ENCODE data around the gene TPRN. TPM values are rescaled to one million over a fixed set of nuclear protein-coding genes. Genes with fewer than 3 reads are reported as not detected.
"Not testable (repeated sequence)": the region's sequence is repeated elsewhere in the genome, so short reads cannot be mapped to it uniquely, and the experiment has no call there.

The TPRN gene
- total and polyA plus RNA-seq, 4 donors: 4.3 to 10.8 (median 5.7) TPM

DNA sequence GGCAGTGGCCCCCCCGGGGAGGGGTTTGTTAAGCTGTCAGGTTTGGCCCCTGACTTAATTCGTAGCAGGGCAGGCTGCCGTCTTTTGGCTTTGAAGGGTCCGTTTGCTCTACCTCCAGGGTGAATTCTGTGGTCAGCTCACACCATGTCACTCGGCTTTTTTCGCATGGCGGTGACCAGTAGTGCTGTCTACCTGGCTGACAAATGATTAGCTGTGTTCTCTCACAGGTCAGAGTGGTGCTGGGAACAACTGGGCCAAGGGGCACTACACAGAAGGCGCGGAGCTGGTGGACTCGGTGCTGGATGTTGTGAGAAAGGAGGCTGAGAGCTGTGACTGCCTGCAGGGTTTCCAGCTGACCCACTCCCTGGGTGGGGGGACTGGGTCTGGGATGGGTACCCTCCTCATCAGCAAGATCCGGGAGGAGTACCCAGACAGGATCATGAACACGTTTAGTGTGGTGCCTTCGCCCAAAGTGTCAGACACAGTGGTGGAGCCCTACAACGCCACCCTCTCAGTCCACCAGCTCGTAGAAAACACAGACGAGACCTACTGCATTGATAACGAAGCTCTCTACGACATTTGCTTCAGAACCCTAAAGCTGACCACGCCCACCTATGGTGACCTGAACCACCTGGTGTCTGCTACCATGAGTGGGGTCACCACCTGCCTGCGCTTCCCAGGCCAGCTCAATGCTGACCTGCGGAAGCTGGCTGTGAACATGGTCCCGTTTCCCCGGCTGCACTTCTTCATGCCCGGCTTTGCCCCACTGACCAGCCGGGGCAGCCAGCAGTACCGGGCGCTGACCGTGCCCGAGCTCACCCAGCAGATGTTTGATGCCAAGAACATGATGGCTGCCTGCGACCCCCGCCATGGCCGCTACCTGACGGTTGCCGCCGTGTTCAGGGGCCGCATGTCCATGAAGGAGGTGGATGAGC, 42.0 kb upstream of the TPRN start:
- intact Hi-C loops (cut with DNase I): no loop called here
- H3K4me1 ChIP-seq (ENCODE audit: control insufficient read depth in 1 of 2, insufficient read depth in 2 of 2, low read length in 2 of 2): no peaks in the 10 kb centered on the region
- no peak for ATAC-seq (ENCODE audit: low FRiP score)
- DNase-seq: no peak
- no peaks in the 10 kb centered on the region for H3K9me3 ChIP-seq (ENCODE audit: control insufficient read depth, low read length)
- no peak overlapping the region for H3K27ac ChIP-seq (ENCODE audit: low read depth in 1 of 2, low read length in 2 of 2)
- peak overlapping the region; percentile 65 to 86 for H3K4me3 ChIP-seq (ENCODE audit: low read length in 2 of 2)
- no peaks in the 10 kb centered on the region for H3K36me3 ChIP-seq (ENCODE audit: control insufficient read depth in 1 of 2, insufficient read depth in 2 of 2, low read length in 1 of 2)
- H3K27me3 ChIP-seq (ENCODE audit: control insufficient read depth in 1 of 2, insufficient read depth in 2 of 2, low read length in 1 of 2): peaks cover 0 to 2% of the 10 kb centered on the region in 2 donors
- 70 to 74% methylated on average over 36 of the region's 36 CpGs for WGBS, 2 donors

- H3K4me3 ChIP-seq (ENCODE audit: low read length in 2 of 2): peak overlapping the region; percentile 65 to 86
- WGBS, 2 donors: 1% methylated on average over 47 to 83 of the region's 83 CpGs
- peaks cover 0 to 2% of the 10 kb centered on the region in 2 donors for H3K27me3 ChIP-seq (ENCODE audit: control insufficient read depth in 1 of 2, insufficient read depth in 2 of 2, low read length in 1 of 2)
- H3K36me3 ChIP-seq (ENCODE audit: control insufficient read depth in 1 of 2, insufficient read depth in 2 of 2, low read length in 1 of 2): no peaks in the 10 kb centered on the region
- no peaks in the 10 kb centered on the region for H3K9me3 ChIP-seq (ENCODE audit: control insufficient read depth, low read length)
- intact Hi-C loops (cut with DNase I): loop anchor here in 1 of 2 donors (2.0 kb wide), 1 partner anchor 13 kb away; the partner anchor contains the start of gene NELFB
- peak overlapping the region in 1 of 2 donors; percentile 76 for H3K27ac ChIP-seq (ENCODE audit: low read depth in 1 of 2, low read length in 2 of 2)
- DNase-seq: peak; percentile 78 to 90
- no peaks in the 10 kb centered on the region for H3K4me1 ChIP-seq (ENCODE audit: control insufficient read depth in 1 of 2, insufficient read depth in 2 of 2, low read length in 2 of 2)
- ATAC-seq (ENCODE audit: low FRiP score): peak; percentile 31
Observed at GRCh38 chr9:137241490-137242268, 41.1 kb upstream of the TPRN start.

DNA sequence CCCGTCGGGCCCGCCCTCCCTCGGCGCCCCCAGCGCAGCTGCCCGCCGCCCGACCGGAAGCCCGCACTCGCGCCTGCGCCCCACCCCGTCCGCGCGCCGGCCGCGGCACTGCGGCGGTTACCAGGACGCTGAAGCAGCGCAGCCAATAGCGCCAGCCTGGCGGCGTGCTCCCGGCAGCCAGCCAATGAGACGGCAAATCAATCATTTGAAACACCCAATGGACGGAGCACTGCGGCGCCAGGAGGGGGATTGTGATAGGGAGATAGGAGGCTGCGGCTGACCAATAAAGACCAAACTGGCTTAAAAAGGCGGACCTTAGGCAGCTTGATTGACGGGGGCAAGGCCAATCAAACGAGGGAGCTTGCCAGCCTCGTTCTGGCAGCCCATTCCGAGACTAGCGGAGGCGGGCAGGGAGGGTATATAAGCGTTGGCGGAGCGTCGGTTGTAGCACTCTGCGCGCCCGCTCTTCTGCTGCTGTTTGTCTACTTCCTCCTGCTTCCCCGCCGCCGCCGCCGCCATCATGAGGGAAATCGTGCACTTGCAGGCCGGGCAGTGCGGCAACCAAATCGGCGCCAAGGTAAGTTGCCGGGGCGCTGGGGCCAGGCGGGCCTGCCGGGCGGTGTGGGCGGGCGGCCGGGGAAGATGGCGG, 40.4 kb upstream of the TPRN start, which contains the start of gene TUBB4B:
Gene TUBB4B, plus strand, starts transcription at position 447 of the 649 bp plus-strand sequence. Its CDS starts 74 bp downstream, at position 521.
- peak; percentile 99 to 100 for DNase-seq
- intact Hi-C loops (cut with DNase I): loop anchor here in 1 of 2 donors (2.0 kb wide), 1 partner anchor 14 kb away; the partner anchor contains the start of gene NELFB
- ATAC-seq (ENCODE audit: low FRiP score): peak; percentile 95
- 0 to 1% methylated on average over 44 to 67 of the region's 67 CpGs for WGBS, 2 donors
- Histone ChIP-seq H3K27me3 (ENCODE audit: control insufficient read depth in 1 of 2, insufficient read depth in 2 of 2, low read length in 1 of 2) (peaks cover 0 to 2% of the 10 kb centered on the region in 2 donors), H3K4me1 (ENCODE audit: control insufficient read depth in 1 of 2, insufficient read depth in 2 of 2, low read length in 2 of 2) (no peaks in the 10 kb centered on the region), H3K4me3 (ENCODE audit: low read length in 2 of 2) (peak within 1 kb of the TSS; percentile 65 to 86), H3K27ac (ENCODE audit: low read depth in 1 of 2, low read length in 2 of 2) (peak within 1 kb of the TSS in 1 of 2 donors; percentile 76), H3K36me3 (ENCODE audit: control insufficient read depth in 1 of 2, insufficient read depth in 2 of 2, low read length in 1 of 2) (no peaks in the 10 kb centered on the region), H3K9me3 (ENCODE audit: control insufficient read depth, low read length) (no peaks in the 10 kb centered on the region)

DNA sequence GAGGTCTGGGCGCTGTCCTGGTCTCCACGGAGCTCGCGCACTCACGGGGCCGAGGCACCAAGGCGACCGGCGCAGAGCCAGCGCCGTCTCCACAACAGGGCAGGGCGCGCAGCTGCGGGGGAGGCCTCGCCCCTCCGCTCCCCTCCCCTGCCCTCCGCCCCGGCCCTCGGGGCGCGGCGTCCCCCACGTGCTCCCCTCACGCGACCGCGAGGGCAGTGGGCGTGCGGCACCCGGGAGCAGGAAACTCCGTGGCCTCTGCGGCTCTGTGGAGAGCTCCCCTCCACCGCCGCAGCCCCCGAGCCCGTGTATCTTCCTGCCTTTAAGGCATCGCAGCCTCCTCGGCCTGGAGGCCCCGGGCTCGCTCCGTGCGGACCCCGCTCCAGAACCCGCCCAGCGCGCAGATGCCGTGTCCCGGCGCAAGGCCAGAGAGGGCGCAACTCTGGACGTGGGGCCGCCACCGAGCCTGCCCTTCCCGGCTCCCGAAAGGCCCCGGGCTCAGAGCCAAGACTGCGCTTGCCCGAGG, 39.8 kb upstream of the TPRN start:
- H3K36me3 ChIP-seq (ENCODE audit: control insufficient read depth in 1 of 2, insufficient read depth in 2 of 2, low read length in 1 of 2): no peaks in the 10 kb centered on the region
- peak overlapping the region in 1 of 2 donors; percentile 66 for H3K27ac ChIP-seq (ENCODE audit: low read depth in 1 of 2, low read length in 2 of 2)
- DNase-seq: peak; percentile 89 to 93
- ATAC-seq (ENCODE audit: low FRiP score): peak; percentile 54
- WGBS, 2 donors: 0 to 1% methylated on average over 42 to 58 of the region's 58 CpGs
- H3K9me3 ChIP-seq (ENCODE audit: control insufficient read depth, low read length): no peaks in the 10 kb centered on the region
- H3K4me3 ChIP-seq (ENCODE audit: low read length in 2 of 2): peak overlapping the region; percentile 27 to 53
- intact Hi-C loops (cut with DNase I): loop anchor here in 1 of 2 donors (2.0 kb wide), 1 partner anchor 14 kb away; the partner anchor contains the start of gene NELFB
- no peaks in the 10 kb centered on the region for H3K4me1 ChIP-seq (ENCODE audit: control insufficient read depth in 1 of 2, insufficient read depth in 2 of 2, low read length in 2 of 2)
- H3K27me3 ChIP-seq (ENCODE audit: control insufficient read depth in 1 of 2, insufficient read depth in 2 of 2, low read length in 1 of 2): peaks cover 0 to 2% of the 10 kb centered on the region in 2 donors

- not testable (repeated sequence) for H3K27ac ChIP-seq (ENCODE audit: low read depth in 1 of 2, low read length in 2 of 2); H3K27me3 ChIP-seq (ENCODE audit: control insufficient read depth in 1 of 2, insufficient read depth in 2 of 2, low read length in 1 of 2); ATAC-seq (ENCODE audit: low FRiP score); H3K4me1 ChIP-seq (ENCODE audit: control insufficient read depth in 1 of 2, insufficient read depth in 2 of 2, low read length in 2 of 2); H3K9me3 ChIP-seq (ENCODE audit: control insufficient read depth, low read length); H3K36me3 ChIP-seq (ENCODE audit: control insufficient read depth in 1 of 2, insufficient read depth in 2 of 2, low read length in 1 of 2); DNase-seq
- peak overlapping the region; percentile 27 to 53 for H3K4me3 ChIP-seq (ENCODE audit: low read length in 2 of 2)
- intact Hi-C loops (cut with DNase I): loop anchor here in 1 of 2 donors (2.0 kb wide), 1 partner anchor 15 kb away; the partner anchor contains the start of gene NELFB
- WGBS, 2 donors: 48 to 51% methylated on average over 25 to 27 of the region's 27 CpGs
Observed at GRCh38 chr9:137239541-137240200, 39.1 kb upstream of the TPRN start.

DNA sequence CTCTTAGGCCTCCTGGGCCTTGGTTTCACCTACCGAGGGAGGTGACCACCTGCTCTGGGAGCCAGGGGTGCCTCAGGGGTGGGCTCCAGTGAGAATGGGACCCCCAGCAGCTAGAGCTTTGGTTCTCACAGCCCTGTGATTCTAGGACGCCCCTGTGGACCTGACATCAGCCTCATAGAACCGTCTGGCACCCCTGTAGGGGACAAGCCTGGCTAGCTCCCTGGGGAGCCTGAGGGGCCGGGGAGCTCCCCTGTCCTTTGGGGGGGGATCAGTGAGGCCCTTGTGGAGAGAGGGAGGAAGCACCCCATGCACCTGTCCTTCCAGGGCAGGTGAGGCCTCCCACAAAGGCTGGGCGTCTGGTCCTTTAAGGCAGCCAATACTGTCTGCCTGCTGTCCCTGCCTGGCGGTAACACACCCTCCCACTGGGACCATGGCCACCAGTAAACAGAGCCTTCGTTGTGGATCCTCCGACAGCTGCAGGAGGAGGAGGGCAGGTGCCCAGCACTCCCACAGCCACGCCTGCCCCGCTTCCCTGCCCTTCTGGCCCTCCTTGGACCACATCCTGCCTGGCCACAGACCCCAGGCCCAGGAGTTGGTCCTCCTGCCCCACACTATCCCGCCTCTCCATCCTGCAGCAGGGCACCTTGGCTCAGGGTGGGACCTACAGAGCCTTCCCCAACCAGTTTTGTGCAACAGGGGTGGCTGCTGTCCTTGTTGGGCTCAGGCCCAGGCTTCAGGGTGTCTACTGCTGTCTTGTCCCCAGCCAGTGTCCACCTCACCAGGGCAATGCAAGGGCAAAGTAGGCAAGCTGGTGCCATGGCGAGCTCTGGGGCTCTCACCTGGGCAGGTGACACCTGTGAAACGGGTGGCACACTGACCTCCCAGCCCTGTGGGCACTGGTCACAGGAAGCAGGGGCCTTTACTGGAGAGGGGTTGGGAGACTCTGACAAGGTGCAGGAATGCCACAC, 37.5 kb upstream of the TPRN start:
- H3K36me3 ChIP-seq (ENCODE audit: control insufficient read depth in 1 of 2, insufficient read depth in 2 of 2, low read length in 1 of 2): no peaks in the 10 kb centered on the region
- no peaks in the 10 kb centered on the region for H3K4me1 ChIP-seq (ENCODE audit: control insufficient read depth in 1 of 2, insufficient read depth in 2 of 2, low read length in 2 of 2)
- 83 to 86% methylated on average over 12 to 13 of the region's 13 CpGs for WGBS, 2 donors
- intact Hi-C loops (cut with DNase I): no loop called here
- no peak for DNase-seq
- no peaks in the 10 kb centered on the region for H3K9me3 ChIP-seq (ENCODE audit: control insufficient read depth, low read length)
- peaks cover 0 to 2% of the 10 kb centered on the region in 2 donors for H3K27me3 ChIP-seq (ENCODE audit: control insufficient read depth in 1 of 2, insufficient read depth in 2 of 2, low read length in 1 of 2)
- ATAC-seq (ENCODE audit: low FRiP score): no peak
- no peak overlapping the region for H3K27ac ChIP-seq (ENCODE audit: low read depth in 1 of 2, low read length in 2 of 2)
- no peak overlapping the region for H3K4me3 ChIP-seq (ENCODE audit: low read length in 2 of 2)

GRCh38 chr9:137236936-137237421, 36.4 kb upstream of the TPRN start:
- no peak overlapping the region for H3K27ac ChIP-seq (ENCODE audit: low read depth in 1 of 2, low read length in 2 of 2)
- H3K36me3 ChIP-seq (ENCODE audit: control insufficient read depth in 1 of 2, insufficient read depth in 2 of 2, low read length in 1 of 2): no peaks in the 10 kb centered on the region
- no peak for ATAC-seq (ENCODE audit: low FRiP score)
- peaks cover 0 to 2% of the 10 kb centered on the region in 2 donors for H3K27me3 ChIP-seq (ENCODE audit: control insufficient read depth in 1 of 2, insufficient read depth in 2 of 2, low read length in 1 of 2)
- intact Hi-C loops (cut with DNase I): no loop called here
- no peaks in the 10 kb centered on the region for H3K4me1 ChIP-seq (ENCODE audit: control insufficient read depth in 1 of 2, insufficient read depth in 2 of 2, low read length in 2 of 2)
- 50 to 63% methylated on average over 9 to 11 of the region's 11 CpGs for WGBS, 2 donors
- DNase-seq: no peak
- H3K4me3 ChIP-seq (ENCODE audit: low read length in 2 of 2): no peak overlapping the region
- no peaks in the 10 kb centered on the region for H3K9me3 ChIP-seq (ENCODE audit: control insufficient read depth, low read length)
